ENCODE data around the gene TIFAB. TPM values are rescaled to one million over a fixed set of nuclear protein-coding genes. Genes with fewer than 3 reads are reported as not detected.

The TIFAB gene
- total and polyA plus RNA-seq, 4 donors = 0.24 TPM; not detected in 3

DNA sequence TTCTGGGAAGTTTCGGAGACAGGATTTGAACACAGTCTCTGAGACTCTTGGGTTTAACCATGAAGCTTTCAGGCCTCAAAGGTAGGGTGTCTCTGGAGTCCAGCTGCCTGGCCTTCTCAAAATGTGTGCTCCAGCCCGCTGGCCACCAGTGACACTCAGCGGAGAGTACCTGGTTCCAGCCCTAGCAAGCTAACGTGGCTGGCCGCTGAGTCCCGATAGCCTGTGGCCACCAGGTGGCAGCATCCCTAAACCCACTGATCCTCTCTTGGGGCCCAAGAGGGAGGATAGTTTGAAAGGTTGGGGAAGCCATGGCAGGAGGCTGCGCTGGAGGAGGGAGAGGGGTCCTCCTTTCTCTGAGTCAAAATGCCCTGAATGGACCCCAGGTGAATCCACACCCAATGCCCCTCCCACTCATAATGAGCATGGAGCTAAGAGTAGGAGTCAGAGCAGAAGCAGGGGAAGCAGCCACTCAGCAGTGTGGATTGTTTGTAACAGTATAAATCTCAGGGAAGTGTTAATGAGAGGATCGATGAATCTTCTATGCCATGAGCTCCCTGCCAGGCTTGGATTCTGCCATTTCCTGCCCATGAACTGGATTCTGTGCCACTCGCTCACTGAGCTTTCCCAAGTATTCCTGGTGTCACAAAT is 5.4 kb upstream of the TIFAB start:
- H3K27me3 ChIP-seq (ENCODE audit: control insufficient read depth in 1 of 2, insufficient read depth in 2 of 2, low read length in 1 of 2) = no peaks in the 10 kb centered on the region
- no peak overlapping the region for H3K4me3 ChIP-seq (ENCODE audit: low read length in 2 of 2)
- ATAC-seq (ENCODE audit: low FRiP score) (peak; percentile 62), DNase-seq (peak; percentile 75 to 87)
- H3K27ac ChIP-seq (ENCODE audit: low read depth in 1 of 2, low read length in 2 of 2) = no peak overlapping the region
- H3K36me3 ChIP-seq (ENCODE audit: control insufficient read depth in 1 of 2, insufficient read depth in 2 of 2, low read length in 1 of 2) = no peaks in the 10 kb centered on the region
- WGBS, 2 donors = 49 to 50% methylated on average over 9 of the region's 9 CpGs
- peaks cover 0 to 7% of the 10 kb centered on the region in 2 donors for H3K4me1 ChIP-seq (ENCODE audit: control insufficient read depth in 1 of 2, insufficient read depth in 2 of 2, low read length in 2 of 2)
- no peaks in the 10 kb centered on the region for H3K9me3 ChIP-seq (ENCODE audit: control insufficient read depth, low read length)
- intact Hi-C loops (cut with DNase I) = no loop called here

- H3K4me1 ChIP-seq (ENCODE audit: control insufficient read depth in 1 of 2, insufficient read depth in 2 of 2, low read length in 2 of 2) = peaks cover 0 to 7% of the 10 kb centered on the region in 2 donors
- WGBS, 2 donors = 69% methylated on average over 12 of the region's 12 CpGs
- peak; percentile 80 to 87 for DNase-seq
- H3K27me3 ChIP-seq (ENCODE audit: control insufficient read depth in 1 of 2, insufficient read depth in 2 of 2, low read length in 1 of 2) = no peaks in the 10 kb centered on the region
- H3K27ac ChIP-seq (ENCODE audit: low read depth in 1 of 2, low read length in 2 of 2) = no peak overlapping the region
- intact Hi-C loops (cut with DNase I) = no loop called here
- H3K4me3 ChIP-seq (ENCODE audit: low read length in 2 of 2) = no peak overlapping the region
- no peaks in the 10 kb centered on the region for H3K9me3 ChIP-seq (ENCODE audit: control insufficient read depth, low read length)
- no peaks in the 10 kb centered on the region for H3K36me3 ChIP-seq (ENCODE audit: control insufficient read depth in 1 of 2, insufficient read depth in 2 of 2, low read length in 1 of 2)
- no peak for ATAC-seq (ENCODE audit: low FRiP score)
Observed at GRCh38 chr5:135456238-135457099, 4.3 kb upstream of the TIFAB start.

GRCh38 chr5:135455876-135456237 is 3.7 kb upstream of the TIFAB start:
- H3K27ac ChIP-seq (ENCODE audit: low read depth in 1 of 2, low read length in 2 of 2) = no peak overlapping the region
- H3K36me3 ChIP-seq (ENCODE audit: control insufficient read depth in 1 of 2, insufficient read depth in 2 of 2, low read length in 1 of 2) = no peaks in the 10 kb centered on the region
- DNase-seq (peak; percentile 33 to 42), ATAC-seq (ENCODE audit: low FRiP score) (no peak)
- H3K4me1 ChIP-seq (ENCODE audit: control insufficient read depth in 1 of 2, insufficient read depth in 2 of 2, low read length in 2 of 2) = peaks cover 0 to 7% of the 10 kb centered on the region in 2 donors
- H3K9me3 ChIP-seq (ENCODE audit: control insufficient read depth, low read length) = no peaks in the 10 kb centered on the region
- intact Hi-C loops (cut with DNase I) = no loop called here
- no peaks in the 10 kb centered on the region for H3K27me3 ChIP-seq (ENCODE audit: control insufficient read depth in 1 of 2, insufficient read depth in 2 of 2, low read length in 1 of 2)
- H3K4me3 ChIP-seq (ENCODE audit: low read length in 2 of 2) = no peak overlapping the region
- WGBS, 2 donors = 95 to 97% methylated on average over 4 of the region's 4 CpGs

DNA sequence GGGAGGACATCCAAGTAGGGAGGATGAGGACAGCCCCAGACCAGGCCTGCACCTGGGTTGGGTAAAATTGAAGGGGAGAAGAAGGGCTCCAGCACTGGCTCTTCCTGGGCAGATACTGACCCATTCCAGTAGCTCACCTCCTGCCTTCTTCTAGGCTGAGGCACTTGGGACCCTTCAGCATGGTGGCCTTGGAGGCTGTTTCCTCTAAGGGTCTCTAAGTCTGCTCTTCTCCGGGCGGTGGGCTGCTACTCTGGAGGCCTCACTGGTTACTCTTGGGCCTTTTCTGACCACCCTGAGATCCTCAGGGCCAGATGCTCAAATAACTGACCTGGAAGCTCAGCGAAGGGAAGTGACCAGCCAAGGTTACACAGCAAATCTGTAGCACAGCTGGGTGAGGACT is 2.8 kb upstream of the TIFAB start:
- peak in 1 of 2 donors; percentile 48 for DNase-seq
- WGBS, 2 donors = 97 to 100% methylated on average over 3 of the region's 3 CpGs
- no peaks in the 10 kb centered on the region for H3K27me3 ChIP-seq (ENCODE audit: control insufficient read depth in 1 of 2, insufficient read depth in 2 of 2, low read length in 1 of 2)

GRCh38 chr5:135453613-135454012 is 1.5 kb upstream of the TIFAB start:
- 70 to 80% methylated on average over 4 of the region's 4 CpGs for WGBS, 2 donors
- ATAC-seq (ENCODE audit: low FRiP score) = no peak
- Histone ChIP-seq H3K4me1 (ENCODE audit: control insufficient read depth in 1 of 2, insufficient read depth in 2 of 2, low read length in 2 of 2) (peaks cover 0 to 5% of the 10 kb centered on the region in 2 donors), H3K4me3 (ENCODE audit: low read length in 2 of 2) (no peak overlapping the region), H3K9me3 (ENCODE audit: control insufficient read depth, low read length) (no peaks in the 10 kb centered on the region), H3K27ac (ENCODE audit: low read depth in 1 of 2, low read length in 2 of 2) (no peak overlapping the region), H3K27me3 (ENCODE audit: control insufficient read depth in 1 of 2, insufficient read depth in 2 of 2, low read length in 1 of 2) (no peaks in the 10 kb centered on the region), H3K36me3 (ENCODE audit: control insufficient read depth in 1 of 2, insufficient read depth in 2 of 2, low read length in 1 of 2) (no peaks in the 10 kb centered on the region)
- DNase-seq = no peak
- intact Hi-C loops (cut with DNase I) = no loop called here

More for the DNA sequence above, 2.8 kb upstream of the TIFAB start:
- peaks cover 0 to 7% of the 10 kb centered on the region in 2 donors for H3K4me1 ChIP-seq (ENCODE audit: control insufficient read depth in 1 of 2, insufficient read depth in 2 of 2, low read length in 2 of 2)
- H3K36me3 ChIP-seq (ENCODE audit: control insufficient read depth in 1 of 2, insufficient read depth in 2 of 2, low read length in 1 of 2) = no peaks in the 10 kb centered on the region
- H3K4me3 ChIP-seq (ENCODE audit: low read length in 2 of 2) = no peak overlapping the region
- no peaks in the 10 kb centered on the region for H3K9me3 ChIP-seq (ENCODE audit: control insufficient read depth, low read length)
- intact Hi-C loops (cut with DNase I) = no loop called here
- no peak for ATAC-seq (ENCODE audit: low FRiP score)
- H3K27ac ChIP-seq (ENCODE audit: low read depth in 1 of 2, low read length in 2 of 2) = no peak overlapping the region

GRCh38 chr5:135451581-135452320 is 400 bp downstream of the TIFAB start:
- Histone ChIP-seq H3K9me3 (ENCODE audit: control insufficient read depth, low read length) (peaks cover 1% of the 10 kb centered on the region), H3K27ac (ENCODE audit: low read depth in 1 of 2, low read length in 2 of 2) (no peak overlapping the region), H3K36me3 (ENCODE audit: control insufficient read depth in 1 of 2, insufficient read depth in 2 of 2, low read length in 1 of 2) (no peaks in the 10 kb centered on the region), H3K4me1 (ENCODE audit: control insufficient read depth in 1 of 2, insufficient read depth in 2 of 2, low read length in 2 of 2) (no peaks in the 10 kb centered on the region), H3K27me3 (ENCODE audit: control insufficient read depth in 1 of 2, insufficient read depth in 2 of 2, low read length in 1 of 2) (no peaks in the 10 kb centered on the region), H3K4me3 (ENCODE audit: low read length in 2 of 2) (no peak overlapping the region)
- ATAC-seq (ENCODE audit: low FRiP score) = no peak
- intact Hi-C loops (cut with DNase I) = no loop called here
- DNase-seq = peak in 1 of 2 donors; percentile 66
- 81 to 91% methylated on average over 15 to 17 of the region's 17 CpGs for WGBS, 2 donors

DNA sequence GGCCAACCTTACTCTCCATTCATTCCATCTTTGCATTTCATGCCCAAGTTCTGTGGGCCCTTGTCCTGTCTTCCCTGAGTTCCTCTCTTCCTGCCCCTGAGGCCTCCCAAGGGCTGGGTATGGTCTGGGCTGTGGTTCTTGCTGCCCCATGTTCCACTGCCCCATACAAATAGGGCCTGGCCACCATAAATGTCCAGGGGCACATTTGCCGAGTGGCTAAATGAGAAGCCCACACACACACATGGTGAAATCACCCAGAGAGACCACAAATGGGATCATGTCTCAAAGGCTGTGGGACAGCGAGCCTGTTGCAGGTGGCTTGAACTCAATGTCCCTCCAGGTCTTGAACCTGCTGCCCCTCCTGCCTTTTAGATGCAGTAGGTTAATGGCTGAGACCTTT is 1.2 kb downstream of the TIFAB start:
- H3K9me3 ChIP-seq (ENCODE audit: control insufficient read depth, low read length) = peaks cover 1% of the 10 kb centered on the region
- DNase-seq (peak in 1 of 2 donors; percentile 28), ATAC-seq (ENCODE audit: low FRiP score) (no peak)
- no peaks in the 10 kb centered on the region for H3K36me3 ChIP-seq (ENCODE audit: control insufficient read depth in 1 of 2, insufficient read depth in 2 of 2, low read length in 1 of 2)
- intact Hi-C loops (cut with DNase I) = no loop called here
- no peak overlapping the region for H3K4me3 ChIP-seq (ENCODE audit: low read length in 2 of 2)
- H3K4me1 ChIP-seq (ENCODE audit: control insufficient read depth in 1 of 2, insufficient read depth in 2 of 2, low read length in 2 of 2) = no peaks in the 10 kb centered on the region
- H3K27me3 ChIP-seq (ENCODE audit: control insufficient read depth in 1 of 2, insufficient read depth in 2 of 2, low read length in 1 of 2) = no peaks in the 10 kb centered on the region
- H3K27ac ChIP-seq (ENCODE audit: low read depth in 1 of 2, low read length in 2 of 2) = no peak overlapping the region
- WGBS, 2 donors = 96 to 100% methylated on average over 2 of the region's 2 CpGs

- 81 to 89% methylated on average over 3 of the region's 3 CpGs for WGBS, 2 donors
- Histone ChIP-seq H3K9me3 (ENCODE audit: control insufficient read depth, low read length) (peaks cover 1% of the 10 kb centered on the region), H3K27me3 (ENCODE audit: control insufficient read depth in 1 of 2, insufficient read depth in 2 of 2, low read length in 1 of 2) (no peaks in the 10 kb centered on the region), H3K4me3 (ENCODE audit: low read length in 2 of 2) (no peak overlapping the region), H3K27ac (ENCODE audit: low read depth in 1 of 2, low read length in 2 of 2) (no peak overlapping the region), H3K36me3 (ENCODE audit: control insufficient read depth in 1 of 2, insufficient read depth in 2 of 2, low read length in 1 of 2) (no peaks in the 10 kb centered on the region), H3K4me1 (ENCODE audit: control insufficient read depth in 1 of 2, insufficient read depth in 2 of 2, low read length in 2 of 2) (no peaks in the 10 kb centered on the region)
- ATAC-seq (ENCODE audit: low FRiP score) = no peak
- intact Hi-C loops (cut with DNase I) = no loop called here
- DNase-seq = peak; percentile 4 to 35
Observed at GRCh38 chr5:135450336-135450735, 1.8 kb downstream of the TIFAB start.

Measured in aorta (tissue), 5 donors.